WTC11 (cell line): ENCODE results near the gene RAB18. TPM values are rescaled to one million over a fixed set of nuclear protein-coding genes. Genes with fewer than 3 reads are reported as not detected.

ENCODE experiments used
- ATAC-seq: fragments of 200-7000 bp; cut with Tn5 transposase; 2 replicates; pipeline ENCODE4 v1.10.0; 2021; ENCODE audit warnings: mild to moderate bottlenecking, moderate library complexity
- CTCF ChIA-PET: fragments of 300-600 bp; sonication (Branson Sonifier 250); formaldehyde crosslinking; loops from one replicate; lab custom pipeline; 2021; ENCODE audit warnings: antibody characterized with exemption; lab: Charles Lee
- POLR2A ChIA-PET: fragments of 350-600 bp; sonication (Branson Sonifier 250); formaldehyde crosslinking; loops from one replicate; lab custom pipeline; 2021; ENCODE audit warnings: antibody characterized with exemption; lab: Charles Lee
- DNase-seq: peaks from one replicate; pipeline ENCODE4 v3.0.0; 2021; ENCODE audit warnings: low spot score
- H3K27ac Mint-ChIP-seq: 2 replicates; pipeline ENCODE4 v1.8.0; 2021; ENCODE audit warnings: mixed read lengths
- H3K27me3 Mint-ChIP-seq: 2 replicates; pipeline ENCODE4 v1.8.0; 2021; ENCODE audit warnings: low read depth, mild to moderate bottlenecking, moderate library complexity, mixed read lengths
- H3K36me3 Mint-ChIP-seq: 2 replicates; pipeline ENCODE4 v1.8.0; 2021; ENCODE audit warnings: mixed read lengths
- H3K4me1 Mint-ChIP-seq: 2 replicates; pipeline ENCODE4 v1.8.0; 2022; ENCODE audit warnings: mixed read lengths
- H3K4me3 Mint-ChIP-seq: 2 replicates; pipeline ENCODE4 v1.8.0; 2021; ENCODE audit warnings: mild to moderate bottlenecking, moderate library complexity, mixed read lengths
- H3K9me3 Mint-ChIP-seq: 2 replicates; pipeline ENCODE4 v1.8.0; 2021; ENCODE audit warnings: mixed read lengths
- E2F5 ChIP-seq: sonication (generic); formaldehyde crosslinking; IDR thresholded peaks from 2 replicates; pipeline ENCODE4 v1.8.1; 2022; ENCODE audit warnings: mild to moderate bottlenecking, moderate library complexity, missing genetic modification reagents
- ESRRA ChIP-seq: sonication (generic); formaldehyde crosslinking; IDR thresholded peaks from 2 replicates; pipeline ENCODE4 v1.8.1; 2022; ENCODE audit warnings: mild to moderate bottlenecking, missing genetic modification reagents, borderline replicate concordance
- GTF2I ChIP-seq: fragments of 250-450 bp; sonication (Bioruptor Pico); conservative IDR thresholded peaks from 2 replicates; pipeline ENCODE4 v1.4.0; 2021; ENCODE audit warnings: mild to moderate bottlenecking
- NFE2L1 ChIP-seq: sonication (generic); formaldehyde crosslinking; IDR thresholded peaks from 2 replicates; pipeline ENCODE4 v1.8.1; 2023; ENCODE audit warnings: missing genetic modification reagents
- PRDM15 ChIP-seq: sonication (generic); formaldehyde crosslinking; IDR thresholded peaks from 2 replicates; pipeline ENCODE4 v1.8.0; 2022; ENCODE audit warnings: missing genetic modification reagents
- ZBTB43 ChIP-seq: sonication (generic); formaldehyde crosslinking; IDR thresholded peaks from 2 replicates; pipeline ENCODE4 v1.8.1; 2023; ENCODE audit warnings: mild to moderate bottlenecking, missing genetic modification reagents
- ZNF121 ChIP-seq: sonication (generic); formaldehyde crosslinking; IDR thresholded peaks from 2 replicates; pipeline ENCODE4 v1.8.0; 2023; ENCODE audit warnings: missing genetic modification reagents
- ZNF219 ChIP-seq: sonication (generic); formaldehyde crosslinking; IDR thresholded peaks from 2 replicates; pipeline ENCODE4 v1.8.0; 2023; ENCODE audit warnings: missing genetic modification reagents, mild to moderate bottlenecking, borderline replicate concordance
- ZNF396 ChIP-seq: fragments of 250-450 bp; sonication (Bioruptor Pico); IDR thresholded peaks from 2 replicates; pipeline ENCODE4 v1.8.0; 2021; ENCODE audit warnings: mild to moderate bottlenecking, moderate library complexity, borderline replicate concordance
- ZNF416 ChIP-seq: fragments of 250-450 bp; sonication (Bioruptor Pico); IDR thresholded peaks from 2 replicates; pipeline ENCODE4 v1.9.0; 2021; ENCODE audit warnings: mild to moderate bottlenecking, inconsistent platforms
- ZNF425 ChIP-seq: fragments of 250-450 bp; sonication (Bioruptor Pico); conservative IDR thresholded peaks from 2 replicates; pipeline ENCODE4 v1.9.0; 2021; ENCODE audit warnings: mild to moderate bottlenecking
- total RNA-seq: library from RNA; stranded (reverse); gene quantifications from 3 replicates; pipeline ENCODE4 v1.2.3, GENCODE V29; 2021

The RAB18 gene
- total RNA-seq, 1 experiment from 2014 or later = 71.4 TPM

- TF ChIP-seq GTF2I (no peak), ZBTB43 (CRISPR knock-in tag) (no peak), ZNF416 (CRISPR knock-in tag) (no peak)
These were observed 33.7 kb downstream of the RAB18 start (continued) for GRCh38 chr10:27537787-27538186.

- no peaks in the 10 kb centered on the region for H3K9me3 Mint-ChIP-seq
- DNase-seq (no peak), ATAC-seq (no peak)
- TF ChIP-seq NFE2L1 (CRISPR knock-in tag) (no peak), ZNF425 (CRISPR knock-in tag) (no peak)
- H3K4me3 Mint-ChIP-seq = no peak overlapping the region
- H3K36me3 Mint-ChIP-seq = peaks cover 15% of the 10 kb centered on the region
- H3K27ac Mint-ChIP-seq = no peak overlapping the region
- ChIA-PET CTCF (interaction anchor here (0.6 kb wide), 1 partner anchor 91 kb away, joined by 4 read pairs; no protein-coding TSS in a partner anchor), POLR2A (interaction anchor here (1.4 kb wide), 1 partner anchor 37 kb away, joined by 3 read pairs; the partner anchor contains the start of gene RAB18)
- peaks cover 7% of the 10 kb centered on the region; the same call in 1 of the 2 replicates for H3K4me1 Mint-ChIP-seq
- H3K27me3 Mint-ChIP-seq = no peaks in the 10 kb centered on the region
These were observed 36.6 kb downstream of the RAB18 start for GRCh38 chr10:27540672-27541071.

DNA sequence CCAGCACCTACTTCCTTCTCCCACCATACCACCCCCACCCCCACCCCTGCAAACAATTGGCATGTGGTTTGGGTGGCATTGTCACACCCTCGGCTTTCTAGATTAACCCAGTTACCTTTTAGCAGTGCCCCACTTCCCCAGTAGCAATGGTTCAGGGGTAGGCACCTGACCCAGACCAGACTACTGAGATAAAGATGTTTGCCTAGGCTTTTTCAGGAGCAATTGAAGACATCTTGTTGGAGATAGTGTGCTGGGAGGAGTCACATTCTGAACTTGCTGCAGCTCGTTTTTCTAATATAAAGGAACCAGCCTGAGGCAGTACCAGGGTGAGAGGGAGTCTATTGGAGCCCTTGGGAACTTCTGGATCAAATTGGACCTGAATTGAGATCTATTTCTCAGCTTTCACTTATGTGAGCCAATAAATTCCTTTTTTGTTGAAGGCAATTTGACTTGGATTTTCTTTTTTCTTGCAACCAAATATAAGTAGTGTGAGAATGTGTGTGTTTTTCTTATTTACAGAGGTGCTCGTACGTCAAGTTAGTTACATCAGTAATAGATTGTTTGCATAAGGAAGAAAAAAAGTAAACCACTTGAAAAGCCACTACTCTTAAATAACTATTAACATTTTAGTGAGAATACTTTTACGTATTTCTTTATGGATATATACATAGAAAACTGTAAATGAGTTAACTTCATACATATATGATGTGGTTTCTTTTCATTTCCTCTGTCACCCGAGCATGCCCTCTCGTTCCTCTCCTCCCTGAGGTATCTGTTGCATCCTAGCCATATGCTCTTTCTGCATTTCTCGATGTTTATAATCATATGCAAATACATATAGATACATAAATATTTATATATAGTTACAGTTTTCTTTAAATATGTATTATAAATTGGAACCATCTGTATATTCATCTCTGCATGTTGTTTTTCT lies 38.0 kb downstream of the RAB18 start:
- no peak overlapping the region for H3K27ac Mint-ChIP-seq
- CTCF ChIA-PET = no interaction called here
- TF ChIP-seq ZNF121 (CRISPR knock-in tag) (no peak), E2F5 (CRISPR knock-in tag) (no peak), ESRRA (no peak), ZNF425 (CRISPR knock-in tag) (no peak), NFE2L1 (CRISPR knock-in tag) (no peak), ZNF219 (no peak), ZBTB43 (CRISPR knock-in tag) (no peak), ZNF396 (CRISPR knock-in tag) (no peak), PRDM15 (no peak)

More for the DNA sequence above, 38.0 kb downstream of the RAB18 start:
- no peak overlapping the region for H3K4me3 Mint-ChIP-seq
- no peaks in the 10 kb centered on the region for H3K9me3 Mint-ChIP-seq
- H3K36me3 Mint-ChIP-seq = peaks cover 15% of the 10 kb centered on the region
- peaks cover 7% of the 10 kb centered on the region for H3K4me1 Mint-ChIP-seq
- POLR2A ChIA-PET = no interaction called here
- H3K27me3 Mint-ChIP-seq = no peaks in the 10 kb centered on the region
- no peak for DNase-seq
- no peak for ATAC-seq
